GM21447 (cell line): ENCODE data around the gene ADAMTS16.

Source experiments
- ATAC-seq: cut with Tn5 transposase; IDR thresholded peaks from one replicate; pipeline ENCODE4 v1.9.1; 2021; ENCODE audit not compliant: unreplicated experiment

ADAMTS16 gene

DNA sequence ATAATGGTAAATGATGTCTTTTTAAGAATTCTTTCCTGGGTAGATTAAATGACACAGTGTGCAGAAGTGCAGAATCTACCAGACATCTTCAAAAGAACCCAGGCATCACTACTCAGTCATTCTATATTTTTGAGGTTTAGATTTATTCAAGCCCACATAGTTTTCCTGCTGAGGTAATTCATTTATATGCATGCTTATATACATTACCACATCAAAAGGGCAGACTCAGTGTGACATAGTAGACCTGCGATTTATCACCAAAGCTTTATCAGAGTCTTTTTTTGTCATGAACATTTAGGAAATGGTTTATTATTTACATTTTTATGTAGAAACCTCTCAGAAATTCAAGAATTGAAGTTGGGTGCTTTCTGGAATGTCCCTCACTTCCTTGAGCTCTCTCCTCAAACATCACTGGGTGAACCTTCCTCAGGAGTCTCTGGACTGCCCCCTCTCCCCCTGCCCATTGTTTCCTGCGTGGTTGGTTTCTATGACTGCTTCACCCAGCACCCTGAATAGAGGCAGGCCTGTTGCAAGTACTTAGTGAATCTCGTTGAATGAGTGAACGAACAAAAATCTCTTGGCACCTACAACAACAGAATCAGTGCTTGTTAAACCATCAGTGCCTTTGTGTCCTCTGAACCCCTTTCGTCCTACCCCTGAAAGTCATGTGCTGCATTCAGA lies 42.5 kb downstream of the ADAMTS16 start:
- ATAC-seq = no peak

DNA sequence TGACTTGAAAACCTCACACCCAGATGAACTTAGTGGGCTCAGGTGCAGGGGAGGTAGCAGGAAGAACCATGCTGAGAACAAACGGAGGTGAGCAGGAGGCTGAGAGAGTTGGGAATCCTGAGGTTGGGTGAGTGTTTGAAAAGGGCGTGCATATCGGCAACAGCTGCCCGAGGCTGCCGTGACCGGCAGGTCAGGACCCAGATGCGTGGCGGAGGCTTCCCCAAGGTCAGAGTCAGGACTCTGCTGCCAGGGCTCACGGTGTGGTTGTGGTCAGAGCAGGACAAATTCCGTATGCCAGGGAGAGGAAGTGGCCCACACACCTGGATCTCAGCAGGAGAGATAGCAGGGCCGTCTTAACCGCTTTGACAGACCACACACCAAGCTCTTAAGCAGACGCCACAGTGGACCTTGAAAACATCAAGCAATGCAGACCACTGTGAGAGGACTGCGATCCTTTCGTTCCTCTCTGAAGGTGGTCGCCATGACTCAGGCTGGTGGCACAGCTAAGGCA lies 43.1 kb downstream of the ADAMTS16 start:
- no peak for ATAC-seq

DNA sequence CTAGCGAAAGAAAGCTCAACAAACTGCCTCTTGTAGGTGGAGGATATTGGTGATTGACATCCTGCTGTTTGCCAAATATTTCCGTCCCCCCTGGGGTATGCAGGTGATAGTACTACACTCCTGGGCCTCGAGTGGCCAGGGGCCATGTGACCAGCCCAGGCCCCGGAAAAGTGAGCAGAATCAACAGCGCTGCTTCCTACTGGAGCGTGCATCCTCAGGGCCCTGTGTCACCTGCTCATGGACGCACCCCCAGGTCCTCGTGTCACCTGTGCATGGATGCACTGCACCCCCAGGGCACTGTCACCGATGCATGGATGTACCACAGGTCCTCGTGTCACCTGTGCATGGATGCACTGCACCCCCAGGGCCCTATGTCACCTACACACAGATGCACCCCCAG lies 43.8 kb downstream of the ADAMTS16 start:
- ATAC-seq = no peak

DNA sequence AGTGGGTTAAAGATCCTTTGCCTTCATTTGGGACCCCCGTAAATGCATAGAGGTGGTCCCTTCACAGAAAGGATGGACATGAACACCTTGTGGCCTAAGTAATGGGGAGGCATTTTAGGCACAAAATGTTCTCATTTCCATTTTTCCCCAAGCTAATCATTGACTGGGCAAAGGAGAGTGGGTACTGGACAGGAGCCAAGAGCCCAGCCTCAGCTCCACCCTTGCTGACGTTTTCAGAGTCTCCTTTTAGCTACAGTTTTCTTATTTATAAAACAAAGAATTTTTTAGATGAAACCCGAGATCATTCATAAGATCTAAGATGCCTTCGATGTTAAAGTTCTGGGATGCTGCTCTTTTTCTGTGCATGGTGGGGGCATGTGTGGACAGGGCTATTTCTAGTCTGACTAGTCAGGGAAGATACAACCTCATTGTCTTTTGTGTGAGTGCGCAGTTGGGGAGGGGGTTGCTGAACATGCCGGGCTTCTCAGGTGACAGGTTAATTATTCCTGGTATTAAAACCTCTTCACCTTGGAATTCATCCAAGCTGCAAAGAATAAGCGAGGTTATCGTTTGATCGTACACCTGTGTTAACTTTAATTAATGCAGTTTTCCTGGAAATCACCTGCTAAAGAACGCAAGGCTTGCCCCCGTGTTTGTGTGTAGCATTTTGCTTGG lies 48.4 kb downstream of the ADAMTS16 start:
- ATAC-seq = no peak

DNA sequence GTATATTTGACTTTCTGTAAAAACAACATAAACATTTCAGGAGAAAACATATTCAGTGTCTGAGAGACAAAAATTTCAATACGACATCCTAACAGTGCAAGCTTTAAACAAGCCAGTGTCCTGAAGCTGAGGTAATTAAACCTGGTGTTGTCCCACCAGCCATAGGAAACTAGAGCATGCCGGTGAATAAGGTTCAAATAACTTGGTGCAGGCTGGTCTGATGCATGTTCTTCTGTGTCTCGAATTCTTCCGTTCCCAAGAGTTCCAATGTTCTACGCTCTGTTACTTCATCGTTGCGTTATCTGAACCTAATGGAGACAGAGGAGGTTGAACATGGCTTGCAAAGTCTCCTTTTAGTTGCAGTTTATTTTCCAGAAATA lies 48.9 kb downstream of the ADAMTS16 start:
- no peak for ATAC-seq

DNA sequence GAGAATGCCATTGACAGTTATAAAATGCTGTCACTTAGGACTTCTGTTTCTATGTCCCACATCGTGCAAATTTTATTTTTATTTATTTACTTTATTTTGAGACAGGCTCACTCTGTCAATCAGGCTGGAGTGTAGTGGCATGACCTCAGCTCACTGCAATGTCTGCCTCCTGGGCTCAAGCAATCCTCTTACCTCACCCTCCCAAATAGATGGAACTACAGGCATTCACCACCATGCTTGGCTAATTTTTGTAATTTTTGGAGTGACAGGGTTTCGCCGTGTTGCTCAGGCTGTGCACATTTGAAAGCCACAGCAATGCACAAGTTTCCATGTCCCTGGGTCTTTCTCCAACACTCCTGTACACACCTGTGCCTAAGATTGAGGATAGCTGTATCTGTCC lies 51.8 kb downstream of the ADAMTS16 start:
- no peak for ATAC-seq

DNA sequence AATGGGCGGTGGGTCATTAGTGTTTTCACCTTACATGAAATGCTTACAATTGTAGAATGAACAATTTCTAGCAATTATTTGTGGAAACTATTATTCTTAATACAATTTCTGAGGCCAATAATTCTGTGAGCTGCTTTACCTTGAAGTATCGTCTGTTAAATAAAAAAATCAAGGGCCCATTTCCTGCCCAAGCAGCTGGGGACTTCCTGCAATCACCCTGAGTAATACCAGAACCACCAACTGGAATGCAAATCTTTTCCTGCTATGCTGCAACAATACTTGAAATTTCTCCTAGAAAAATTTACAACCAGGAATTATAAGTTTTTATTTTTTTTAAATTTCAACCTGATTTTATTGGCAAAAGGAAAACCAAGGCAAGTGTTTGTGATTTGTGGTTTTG lies 52.6 kb downstream of the ADAMTS16 start:
- no peak for ATAC-seq

DNA sequence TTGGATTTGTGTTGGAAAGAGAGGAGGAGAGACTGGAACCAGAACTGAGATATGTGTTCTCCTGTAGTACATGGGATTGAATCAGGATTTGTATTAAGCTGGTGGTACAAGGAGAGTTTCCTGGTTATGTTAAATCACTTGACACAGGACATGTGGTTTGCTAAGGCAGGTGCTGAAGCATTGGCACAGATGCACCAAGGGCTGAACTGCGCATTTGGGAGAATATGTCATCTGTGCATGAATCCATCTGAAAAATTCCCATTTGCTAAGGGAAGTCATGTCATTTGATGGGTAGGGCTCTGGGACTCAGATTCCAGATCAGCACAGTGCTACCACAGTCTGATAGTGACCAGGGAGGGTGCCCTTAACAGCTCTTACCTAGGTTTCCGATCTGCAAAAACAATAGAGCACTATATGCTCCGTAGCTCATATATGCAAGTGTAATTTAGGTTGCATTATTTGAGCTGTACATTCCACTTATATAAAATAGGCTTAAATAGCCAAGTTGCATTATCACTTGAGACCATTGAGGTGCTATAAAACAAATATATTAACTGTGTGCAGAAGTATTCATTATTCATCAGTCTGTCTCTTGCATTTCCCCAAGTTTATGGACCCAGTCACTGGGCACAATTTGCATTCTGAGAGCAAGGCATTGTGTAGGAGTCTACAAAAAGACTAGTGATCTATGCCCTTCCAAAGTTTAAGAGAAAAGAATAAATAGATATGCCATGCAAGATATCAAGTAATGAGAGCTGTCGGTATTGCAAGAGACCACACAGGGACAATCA lies 55.2 kb downstream of the ADAMTS16 start:
- no peak for ATAC-seq

DNA sequence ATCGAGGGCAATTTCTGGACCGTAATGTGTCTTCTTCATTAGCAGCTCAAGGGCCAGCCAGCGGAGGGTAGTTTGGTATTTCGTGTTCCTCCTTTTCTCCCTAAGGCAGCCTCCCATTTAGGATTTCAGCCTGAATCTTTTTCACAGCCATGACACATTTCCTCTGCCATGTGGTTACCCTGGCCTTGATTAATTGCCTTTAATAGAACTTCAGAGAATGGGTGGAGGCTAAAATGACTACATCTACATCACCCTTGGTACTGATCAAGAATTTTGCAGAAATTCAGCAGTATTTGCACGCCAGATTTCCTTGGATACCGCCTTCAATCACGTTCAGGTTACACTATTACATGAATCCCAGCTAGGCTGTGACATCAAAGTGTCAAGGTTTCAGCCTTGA lies 58.0 kb downstream of the ADAMTS16 start:
- ATAC-seq = no peak

DNA sequence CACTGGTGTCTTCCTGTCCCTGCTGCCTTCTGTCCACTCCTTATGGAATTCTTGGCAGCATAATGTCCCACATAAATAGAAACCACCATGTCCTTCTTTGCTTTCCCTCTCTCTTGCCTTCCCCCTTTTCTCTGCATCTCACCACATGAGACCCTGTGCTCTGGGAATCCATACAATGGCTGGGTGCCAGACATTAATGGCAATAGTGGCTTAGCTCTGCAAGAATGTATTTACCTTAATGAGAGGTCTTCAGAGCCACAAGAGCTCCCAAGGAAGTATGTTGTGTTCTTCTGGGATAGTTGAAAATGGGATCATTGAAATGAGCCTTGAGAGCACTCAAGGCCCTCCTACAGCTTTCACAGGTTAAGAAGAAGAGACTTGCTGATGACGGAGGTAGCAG lies 58.7 kb downstream of the ADAMTS16 start:
- no peak for ATAC-seq

DNA sequence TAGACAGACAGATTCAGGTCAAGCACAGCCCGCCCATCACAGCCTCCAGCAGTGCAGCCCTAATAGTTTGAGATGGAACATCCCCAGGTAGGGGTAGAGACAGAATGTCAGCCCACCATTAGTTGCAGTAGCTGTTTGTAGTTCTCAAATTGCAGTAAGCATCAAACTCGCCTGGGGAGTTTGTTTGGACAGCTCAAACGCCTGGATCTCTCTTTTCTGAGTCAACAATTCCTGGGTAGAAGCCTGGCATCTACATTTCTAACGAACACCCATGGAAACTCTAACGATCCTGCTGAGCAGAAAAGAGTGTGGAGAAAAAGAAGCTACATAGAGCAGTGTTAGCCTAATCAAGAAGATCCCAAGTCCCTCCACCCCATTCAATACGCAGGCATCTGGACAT lies 59.4 kb downstream of the ADAMTS16 start:
- no peak for ATAC-seq

DNA sequence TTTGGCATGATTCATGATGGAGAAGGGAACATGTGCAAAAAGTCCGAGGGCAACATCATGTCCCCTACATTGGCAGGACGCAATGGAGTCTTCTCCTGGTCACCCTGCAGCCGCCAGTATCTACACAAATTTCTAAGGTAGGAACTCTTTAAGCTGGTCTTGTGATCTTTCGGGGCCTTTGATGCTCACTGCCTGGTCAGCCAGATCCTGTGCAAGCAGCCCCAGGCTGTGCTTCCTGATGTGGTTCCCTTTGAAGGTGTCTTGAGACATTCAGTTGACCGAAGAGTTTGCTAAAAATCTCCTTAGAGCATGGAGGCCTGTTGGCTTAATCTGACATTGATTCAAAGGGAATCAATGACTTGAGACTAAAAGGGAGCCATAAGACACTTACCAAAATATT lies 60.0 kb downstream of the ADAMTS16 start:
- no peak for ATAC-seq

DNA sequence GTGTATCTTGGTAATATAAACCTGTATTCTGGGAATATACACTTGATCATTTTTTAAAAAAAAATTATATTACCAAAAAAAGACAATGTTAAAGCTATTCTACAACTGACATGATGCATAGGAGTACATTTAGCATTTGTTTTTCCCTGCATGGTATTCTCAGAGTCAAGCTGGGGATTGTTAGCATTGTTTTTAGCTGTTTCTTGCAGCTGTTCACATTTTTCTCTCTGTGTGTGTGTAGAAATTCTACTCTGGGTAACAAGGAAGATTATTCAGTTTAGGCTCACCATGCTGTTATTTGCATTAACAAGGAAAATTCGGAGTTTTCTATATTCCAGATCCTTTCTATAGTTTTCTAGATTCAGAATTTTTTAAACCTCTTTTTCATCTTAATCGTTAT lies 62.2 kb downstream of the ADAMTS16 start:
- no peak for ATAC-seq

DNA sequence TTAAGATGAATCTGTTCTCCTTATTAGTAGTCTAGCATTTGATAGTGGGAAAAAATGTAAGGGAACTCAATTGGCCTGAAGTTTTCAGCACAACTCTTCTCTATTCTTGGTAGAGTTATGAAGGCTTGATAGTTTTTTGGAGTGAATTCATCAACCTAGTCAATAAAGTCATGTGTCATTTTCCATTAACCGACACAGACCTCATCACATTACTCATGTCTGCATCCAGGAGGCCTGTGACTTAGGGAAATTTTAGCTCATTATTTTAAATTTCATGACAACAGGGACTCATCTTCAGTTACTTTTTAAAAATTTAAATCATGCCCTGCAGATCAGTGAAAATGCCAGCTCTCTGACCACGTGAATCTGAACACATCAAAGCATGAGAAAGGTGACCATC lies 63.3 kb downstream of the ADAMTS16 start:
- ATAC-seq = no peak

DNA sequence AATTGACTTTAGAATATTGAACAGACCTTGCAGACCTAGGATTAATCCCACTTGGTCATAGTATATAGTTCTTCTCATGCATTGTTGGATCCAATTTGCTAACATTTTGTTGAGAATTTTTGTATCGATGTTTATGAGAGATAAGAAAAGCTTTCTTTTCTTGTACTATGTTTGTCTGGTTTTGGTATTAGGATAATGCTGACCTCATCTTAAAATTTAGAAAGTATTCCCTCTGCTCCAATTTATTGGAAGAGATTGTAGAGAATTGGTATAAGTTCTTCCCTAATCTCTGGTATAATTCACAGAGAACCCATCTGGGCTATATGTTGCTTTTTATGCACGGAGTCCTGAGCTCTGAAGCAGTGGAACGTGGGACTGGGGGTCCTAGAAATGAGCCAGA lies 67.7 kb downstream of the ADAMTS16 start:
- ATAC-seq = no peak

DNA sequence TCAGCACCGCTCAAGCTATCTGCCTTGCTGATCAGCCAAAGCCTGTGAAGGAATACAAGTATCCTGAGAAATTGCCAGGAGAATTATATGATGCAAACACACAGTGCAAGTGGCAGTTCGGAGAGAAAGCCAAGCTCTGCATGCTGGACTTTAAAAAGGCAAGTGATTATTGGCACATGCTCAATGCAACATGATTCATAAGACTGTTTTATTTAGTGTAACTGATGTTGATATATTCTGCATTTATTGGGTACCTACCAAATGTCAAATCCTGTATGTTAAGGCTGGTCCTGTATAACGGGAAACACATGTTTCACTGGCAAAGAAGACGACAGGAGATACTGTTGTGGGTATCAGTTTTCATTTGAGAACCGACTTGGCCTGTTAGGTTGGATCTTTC lies 69.0 kb downstream of the ADAMTS16 start:
- no peak for ATAC-seq

DNA sequence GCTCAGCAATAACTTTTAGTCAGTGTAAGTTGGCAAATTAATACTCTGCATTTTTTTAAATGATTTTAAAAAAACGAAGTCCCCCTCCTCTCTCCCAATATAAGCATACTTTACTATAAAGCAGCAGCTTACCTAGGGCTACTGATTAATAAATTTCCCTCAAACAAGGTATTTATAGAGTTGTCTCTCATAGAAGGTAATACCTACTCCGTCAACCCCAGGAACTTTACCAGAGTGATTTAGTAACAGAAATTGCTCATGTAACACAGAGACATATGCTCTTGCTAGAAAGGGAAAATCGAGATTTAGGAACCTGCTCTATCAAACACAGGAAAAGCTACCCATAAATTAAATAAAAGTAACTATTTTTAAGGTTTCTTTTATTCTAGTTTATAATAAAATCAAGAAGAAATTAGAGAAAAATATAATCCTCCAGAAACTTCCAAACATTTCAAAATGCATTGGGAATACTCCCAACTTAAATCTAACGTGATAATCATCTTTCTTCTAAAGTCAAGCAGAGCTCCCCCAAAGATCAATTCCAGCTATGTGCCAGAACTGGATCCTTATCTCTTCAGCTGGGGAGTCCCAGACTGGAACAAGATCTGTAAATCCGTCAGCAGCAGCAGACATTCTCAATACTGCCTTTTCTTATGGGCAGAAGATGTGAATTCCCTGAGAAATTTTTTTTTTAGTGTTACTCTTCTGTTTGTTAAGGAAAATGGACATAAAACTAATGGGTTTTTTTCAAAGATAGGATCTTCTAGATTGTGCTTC lies 69.6 kb downstream of the ADAMTS16 start:
- no peak for ATAC-seq

DNA sequence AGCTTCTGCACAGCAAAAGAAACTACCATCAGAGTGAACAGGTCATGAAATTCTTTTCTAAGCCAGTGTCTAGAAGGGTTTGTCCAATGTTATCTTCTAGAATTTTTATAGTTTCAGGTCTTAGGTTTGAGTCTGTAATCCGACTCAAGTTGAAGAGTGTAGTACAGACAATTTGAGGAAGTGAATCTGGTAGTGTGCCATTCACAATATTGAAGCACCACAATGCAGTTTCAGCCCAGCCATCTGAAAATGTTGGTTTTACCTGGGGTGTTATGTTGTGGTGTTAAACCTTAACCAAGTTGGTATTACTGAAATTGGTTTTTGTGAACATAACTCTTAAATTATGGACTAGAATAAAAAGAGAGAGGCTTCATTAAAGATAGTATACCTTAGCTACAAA lies 77.2 kb downstream of the ADAMTS16 start:
- peak; percentile 88 for ATAC-seq

DNA sequence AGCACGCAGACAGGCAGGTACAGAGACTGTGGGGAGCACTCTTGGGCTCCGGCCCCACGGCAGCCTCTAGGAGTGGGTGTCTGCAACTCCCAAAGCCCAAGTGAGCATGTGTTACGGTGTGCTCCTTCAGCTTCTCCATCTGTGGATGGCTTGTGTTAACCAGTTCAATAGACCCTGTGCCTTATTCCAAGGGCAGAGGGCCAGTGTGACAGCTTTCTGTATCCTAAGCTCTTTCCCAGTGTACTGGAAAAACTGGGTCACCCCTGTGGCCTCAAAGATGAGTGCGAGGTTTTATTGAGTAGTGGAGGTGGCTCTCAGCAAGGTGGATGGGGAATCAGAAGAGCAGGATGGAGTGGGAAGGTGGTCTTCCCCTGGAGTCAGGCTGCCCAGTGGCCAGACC lies 78.3 kb downstream of the ADAMTS16 start:
- no peak for ATAC-seq

DNA sequence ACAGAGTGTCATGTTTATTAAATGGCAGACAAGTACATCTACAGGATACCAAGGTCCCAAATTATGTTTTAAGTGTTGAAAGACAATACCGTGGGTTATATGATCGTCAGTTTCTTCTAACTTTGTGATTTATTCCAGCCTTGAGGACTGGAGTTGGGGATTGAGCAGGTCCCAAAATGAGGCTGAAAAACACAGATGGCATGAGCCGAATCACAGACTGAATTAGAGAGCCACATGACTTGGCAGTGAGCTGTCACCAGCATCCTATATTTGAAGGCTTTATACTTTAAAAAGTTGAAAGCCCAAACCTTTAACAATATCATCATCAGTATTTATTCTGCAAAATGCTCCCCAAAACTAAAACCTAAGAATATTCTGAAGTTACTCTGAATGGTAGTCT lies 79.4 kb downstream of the ADAMTS16 start:
- ATAC-seq = no peak

DNA sequence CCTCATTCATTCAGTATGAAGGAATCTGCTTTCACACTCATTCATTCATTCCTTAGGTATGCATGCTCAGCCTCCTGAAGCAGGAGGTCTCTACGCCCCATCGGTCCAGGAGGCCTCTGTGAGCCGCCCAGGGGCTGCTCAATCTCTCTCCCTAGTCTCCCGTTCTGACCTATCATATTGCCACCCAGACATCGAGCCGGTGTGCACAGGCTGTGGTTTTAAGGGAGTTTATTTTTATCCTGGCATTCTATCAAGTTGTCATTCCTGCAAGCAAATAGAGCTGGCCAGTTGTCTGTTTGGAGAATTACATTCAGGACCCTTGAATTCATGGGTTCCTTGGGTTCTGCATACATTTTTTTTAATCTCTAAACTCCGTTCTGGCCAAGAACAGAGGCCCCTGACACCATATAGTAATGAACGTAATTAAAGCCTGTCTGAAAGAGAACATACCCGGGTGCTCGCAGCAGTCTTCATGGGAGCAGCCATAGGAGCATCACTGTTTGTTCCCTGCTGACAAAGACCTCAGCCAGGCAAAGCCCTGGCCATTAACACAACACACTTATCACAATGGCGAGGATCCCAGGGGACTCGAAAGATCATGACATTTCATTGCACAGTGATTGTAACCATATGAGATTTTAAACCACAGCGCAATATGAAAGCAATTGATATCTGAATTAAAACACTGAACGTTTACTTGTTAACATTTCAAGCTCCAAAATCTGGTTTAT lies 80.9 kb downstream of the ADAMTS16 start:
- no peak for ATAC-seq
